Measurements from ENCODE around the gene HK1. TPM values are rescaled to one million over a fixed set of nuclear protein-coding genes. Genes with fewer than 3 reads are reported as not detected.
"Not testable (repeated sequence)": the region's sequence is repeated elsewhere in the genome, so short reads cannot be mapped to it uniquely, and the experiment has no call there.

Gene HK1
- total and polyA plus RNA-seq, 11 donors: 83.0 to 310 (median 227) TPM

DNA sequence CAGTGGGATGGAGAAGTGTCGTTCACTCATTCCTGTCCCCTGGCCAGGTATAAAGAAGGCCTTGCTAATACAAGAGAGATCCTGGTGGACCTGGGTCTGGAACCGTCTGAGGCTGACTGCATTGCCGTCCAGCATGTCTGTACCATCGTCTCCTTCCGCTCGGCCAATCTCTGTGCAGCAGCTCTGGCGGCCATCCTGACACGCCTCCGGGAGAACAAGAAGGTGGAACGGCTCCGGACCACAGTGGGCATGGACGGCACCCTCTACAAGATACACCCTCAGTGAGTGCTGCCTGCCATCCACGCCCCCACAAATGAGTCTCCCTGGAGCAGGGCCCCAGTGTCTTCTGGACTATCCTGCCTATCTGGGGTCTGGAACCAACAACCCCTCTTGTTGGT is 31.0 kb upstream of the HK1 start:
- intact Hi-C loops (cut with DNase I): loop anchor here in 4 of 10 donors (10.0 kb wide), 4 partner anchors 67 to 397 kb away; partner anchors contain the start of gene FAM241B (in 1 of the 4)
- DNase-seq: no peak
- Histone ChIP-seq H3K27me3 (no peaks in the 10 kb centered on the region), H3K4me1 (no peaks in the 10 kb centered on the region), H3K4me3 (no peak overlapping the region), H3K9me3 (peaks cover 0 to 8% (median 0%) of the 10 kb centered on the region in 12 donors), H3K36me3 (no peaks in the 10 kb centered on the region), H3K27ac (no peak overlapping the region)
- ATAC-seq: no peak
- TF ChIP-seq POLR2A (IDR thresholded peaks at IDR 0.05): no peak
- TF ChIP-seq, protein P1, sequence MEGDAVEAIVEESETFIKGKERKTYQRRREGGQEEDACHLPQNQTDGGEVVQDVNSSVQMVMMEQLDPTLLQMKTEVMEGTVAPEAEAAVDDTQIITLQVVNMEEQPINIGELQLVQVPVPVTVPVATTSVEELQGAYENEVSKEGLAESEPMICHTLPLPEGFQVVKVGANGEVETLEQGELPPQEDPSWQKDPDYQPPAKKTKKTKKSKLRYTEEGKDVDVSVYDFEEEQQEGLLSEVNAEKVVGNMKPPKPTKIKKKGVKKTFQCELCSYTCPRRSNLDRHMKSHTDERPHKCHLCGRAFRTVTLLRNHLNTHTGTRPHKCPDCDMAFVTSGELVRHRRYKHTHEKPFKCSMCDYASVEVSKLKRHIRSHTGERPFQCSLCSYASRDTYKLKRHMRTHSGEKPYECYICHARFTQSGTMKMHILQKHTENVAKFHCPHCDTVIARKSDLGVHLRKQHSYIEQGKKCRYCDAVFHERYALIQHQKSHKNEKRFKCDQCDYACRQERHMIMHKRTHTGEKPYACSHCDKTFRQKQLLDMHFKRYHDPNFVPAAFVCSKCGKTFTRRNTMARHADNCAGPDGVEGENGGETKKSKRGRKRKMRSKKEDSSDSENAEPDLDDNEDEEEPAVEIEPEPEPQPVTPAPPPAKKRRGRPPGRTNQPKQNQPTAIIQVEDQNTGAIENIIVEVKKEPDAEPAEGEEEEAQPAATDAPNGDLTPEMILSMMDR (IDR thresholded peaks at IDR 0.05): no peak
- WGBS, 4 donors: 91 to 96% (median 94%) methylated on average over 12 to 13 of the region's 13 CpGs

DNA sequence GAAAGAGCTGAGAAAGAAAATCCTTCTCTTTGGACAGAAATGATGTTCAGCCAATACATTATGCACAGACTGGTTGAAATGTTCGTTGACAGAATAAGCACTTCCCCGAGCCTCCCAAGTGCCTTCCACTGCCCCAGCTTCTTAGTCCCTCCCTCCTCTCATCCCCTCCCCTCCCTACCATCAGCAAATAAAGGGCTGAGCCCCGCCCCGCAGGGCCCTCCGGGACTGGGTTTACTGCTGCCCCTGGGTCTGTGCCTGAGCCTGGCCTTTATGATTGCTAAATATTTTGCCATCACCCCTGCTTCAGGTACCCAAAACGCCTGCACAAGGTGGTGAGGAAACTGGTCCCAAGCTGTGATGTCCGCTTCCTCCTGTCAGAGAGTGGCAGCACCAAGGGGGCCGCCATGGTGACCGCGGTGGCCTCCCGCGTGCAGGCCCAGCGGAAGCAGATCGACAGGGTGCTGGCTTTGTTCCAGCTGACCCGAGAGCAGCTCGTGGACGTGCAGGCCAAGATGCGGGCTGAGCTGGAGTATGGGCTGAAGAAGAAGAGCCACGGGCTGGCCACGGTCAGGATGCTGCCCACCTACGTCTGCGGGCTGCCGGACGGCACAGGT is 30.1 kb upstream of the HK1 start:
- Histone ChIP-seq H3K4me3 (no peak overlapping the region), H3K36me3 (no peaks in the 10 kb centered on the region), H3K9me3 (peaks cover 0 to 8% (median 0%) of the 10 kb centered on the region in 12 donors), H3K27ac (no peak overlapping the region), H3K4me1 (no peaks in the 10 kb centered on the region), H3K27me3 (no peaks in the 10 kb centered on the region)
- no peak for TF ChIP-seq POLR2A (IDR thresholded peaks at IDR 0.05)
- TF ChIP-seq, protein P1 (IDR thresholded peaks at IDR 0.05): no peak
- ATAC-seq: no peak
- intact Hi-C loops (cut with DNase I): loop anchor here in 4 of 10 donors (10.0 kb wide), 4 partner anchors 67 to 397 kb away; partner anchors contain the start of gene FAM241B (in 1 of the 4)
- WGBS, 4 donors: 81 to 88% (median 85%) methylated on average over 18 to 24 of the region's 24 CpGs
- DNase-seq: no peak

DNA sequence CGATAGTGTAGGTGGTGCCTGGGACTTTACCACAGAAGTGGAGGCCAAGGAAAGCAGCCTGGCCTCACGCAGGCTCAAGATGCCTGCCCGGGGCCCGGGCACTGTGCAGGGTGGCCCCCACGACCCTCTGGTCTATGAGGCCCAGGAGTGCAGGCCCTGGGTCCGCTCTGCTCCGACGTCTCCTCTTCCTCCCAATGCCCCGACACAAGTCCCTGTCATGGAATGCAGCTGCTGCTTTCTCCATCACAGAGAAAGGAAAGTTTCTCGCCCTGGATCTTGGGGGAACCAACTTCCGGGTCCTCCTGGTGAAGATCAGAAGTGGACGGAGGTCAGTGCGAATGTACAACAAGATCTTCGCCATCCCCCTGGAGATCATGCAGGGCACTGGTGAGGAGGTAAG is 28.3 kb upstream of the HK1 start:
- H3K4me1 ChIP-seq: no peaks in the 10 kb centered on the region
- H3K9me3 ChIP-seq: peaks cover 0 to 8% (median 0%) of the 10 kb centered on the region in 12 donors
- WGBS, 4 donors: 93 to 96% (median 94%) methylated on average over 11 to 14 of the region's 14 CpGs
- intact Hi-C loops (cut with DNase I): no loop called here
- no peak overlapping the region for H3K27ac ChIP-seq
- H3K36me3 ChIP-seq: no peaks in the 10 kb centered on the region
- ATAC-seq: no peak
- DNase-seq: no peak
- H3K4me3 ChIP-seq: no peak overlapping the region
- no peaks in the 10 kb centered on the region for H3K27me3 ChIP-seq
- no peak for TF ChIP-seq POLR2A (IDR thresholded peaks at IDR 0.05)
- TF ChIP-seq, protein P1 (IDR thresholded peaks at IDR 0.05): no peak

DNA sequence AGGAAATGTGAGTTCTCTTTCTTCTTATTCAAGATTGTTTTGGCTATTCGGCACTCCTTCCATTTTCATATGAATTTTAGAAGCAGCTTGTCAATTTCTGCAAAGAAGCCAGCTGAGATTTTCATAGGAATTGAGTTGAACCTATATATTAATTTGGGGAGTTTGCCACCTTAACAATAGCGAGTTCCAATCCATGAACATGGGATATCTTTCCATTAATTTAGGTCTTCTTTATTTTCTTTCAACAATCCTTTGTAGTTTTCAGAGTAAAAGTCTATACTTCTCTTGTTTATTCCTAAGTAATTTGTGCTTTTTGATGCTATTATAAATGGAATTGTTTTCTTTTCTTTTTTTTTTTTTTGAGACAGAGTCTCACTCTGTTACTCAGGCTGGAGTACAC is 26.9 kb upstream of the HK1 start:
- H3K27ac ChIP-seq; DNase-seq; H3K9me3 ChIP-seq; H3K4me3 ChIP-seq; ATAC-seq; H3K27me3 ChIP-seq; H3K4me1 ChIP-seq; intact Hi-C loops (cut with DNase I); H3K36me3 ChIP-seq: not testable (repeated sequence)
- 92 to 96% (median 95%) methylated on average over 2 of the region's 2 CpGs for WGBS, 4 donors

DNA sequence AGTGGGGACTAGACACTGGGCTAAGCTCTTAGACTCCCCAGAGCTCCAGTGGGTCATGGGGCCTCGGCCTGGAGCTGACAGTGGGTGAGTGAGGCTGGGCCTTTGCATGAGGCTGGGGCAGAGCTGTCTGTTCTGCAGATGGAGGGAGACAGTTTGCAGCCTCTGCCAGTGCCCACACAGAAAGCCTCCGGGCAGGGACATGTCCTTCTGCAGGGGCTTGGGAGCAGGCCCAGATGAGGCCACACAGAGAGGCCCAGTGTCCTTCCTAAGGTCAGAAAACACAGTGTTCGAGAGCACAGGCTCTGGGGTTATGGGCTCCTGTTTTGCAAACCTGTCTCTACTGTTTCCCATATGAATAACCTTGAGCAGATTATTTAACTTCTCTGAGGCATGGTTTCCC is 25.1 kb upstream of the HK1 start:
- WGBS, 4 donors: 73 to 95% (median 85%) methylated on average over 3 of the region's 3 CpGs
- Histone ChIP-seq H3K27me3 (no peaks in the 10 kb centered on the region), H3K9me3 (peaks cover 0 to 8% (median 0%) of the 10 kb centered on the region in 12 donors), H3K36me3 (no peaks in the 10 kb centered on the region), H3K27ac (no peak overlapping the region), H3K4me3 (no peak overlapping the region), H3K4me1 (no peaks in the 10 kb centered on the region)
- ATAC-seq: peak in 2 of 4 donors; percentile 19 to 27
- no peak for DNase-seq
- TF ChIP-seq, protein P1 (IDR thresholded peaks at IDR 0.05): no peak
- TF ChIP-seq POLR2A (IDR thresholded peaks at IDR 0.05): no peak
- intact Hi-C loops (cut with DNase I): no loop called here
